ENCODE measurements around the gene ALCAM.

ALCAM gene

GRCh38 chr3:105354429-105354828 lies 12.3 kb upstream of the ALCAM start:
- no peak for DNase-seq
- intact Hi-C loops (cut with DNase I), result no loop called here

DNA sequence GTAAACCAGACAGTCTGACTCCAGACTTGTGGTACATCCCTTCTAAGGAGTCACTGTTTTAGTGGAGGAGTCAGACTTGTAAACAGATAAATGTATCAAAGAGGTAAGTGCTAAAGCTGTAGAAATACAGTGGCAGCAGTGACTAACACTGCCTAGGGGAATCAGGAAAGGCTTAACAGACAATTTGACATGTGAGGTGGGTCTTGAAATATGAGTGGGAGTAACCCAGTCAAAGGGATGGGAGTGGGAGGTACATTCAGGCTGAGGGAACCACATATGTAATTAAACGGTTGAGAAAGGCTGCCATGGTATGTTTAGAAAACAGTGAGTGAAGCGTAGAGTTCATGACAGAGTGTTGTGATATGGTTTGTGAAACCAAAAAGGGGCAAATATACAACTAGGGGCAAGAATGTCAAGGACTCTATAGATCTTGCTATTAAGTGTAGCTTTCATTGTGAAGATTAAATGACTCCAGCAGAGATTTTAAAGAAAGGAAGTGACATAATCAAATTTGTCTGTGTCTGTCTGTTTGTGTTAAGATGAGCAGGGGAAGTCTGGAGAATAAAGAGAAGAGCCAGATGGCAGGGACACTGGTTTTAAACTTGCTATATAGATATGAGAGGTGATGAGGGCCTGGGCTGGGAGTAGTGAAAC lies 11.2 kb upstream of the ALCAM start:
- peak in 6 of 42 donors; percentile 8 to 52 (median 12) for DNase-seq

DNA sequence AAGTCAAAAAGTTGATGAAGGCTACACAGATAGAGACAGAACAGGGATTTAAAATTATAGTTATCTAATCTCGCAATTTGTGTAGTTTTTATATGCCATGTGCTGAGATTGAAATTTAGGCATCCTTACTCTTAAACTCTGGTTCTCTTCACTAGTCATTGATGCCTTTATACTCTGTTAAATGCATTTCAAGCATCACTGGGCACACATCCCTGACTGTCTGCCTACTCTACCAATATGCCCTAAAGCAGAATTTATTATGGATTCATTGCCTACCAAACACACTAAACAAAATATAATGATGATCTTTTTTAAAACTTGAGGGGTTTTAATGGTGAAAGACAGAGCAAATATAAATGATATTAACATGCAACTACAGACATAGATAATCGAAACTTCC lies 10.3 kb upstream of the ALCAM start:
- intact Hi-C loops (cut with DNase I), result no loop called here
- DNase-seq, result no peak

More for the DNA sequence above, 11.2 kb upstream of the ALCAM start:
- intact Hi-C loops (cut with DNase I), result no loop called here

- DNase-seq, result peak in 23 of 42 donors; percentile 3 to 74 (median 35)
- intact Hi-C loops (cut with DNase I), result no loop called here
These were observed 9.7 kb upstream of the ALCAM start for GRCh38 chr3:105356988-105357387.

- intact Hi-C loops (cut with DNase I), result no loop called here
- DNase-seq, result no peak
These were observed 7.5 kb upstream of the ALCAM start for GRCh38 chr3:105359098-105359762.

- intact Hi-C loops (cut with DNase I), result no loop called here
- DNase-seq, result no peak
These were observed 6.7 kb upstream of the ALCAM start for GRCh38 chr3:105360003-105360402.

- DNase-seq, result no peak
These were observed 4.6 kb upstream of the ALCAM start for GRCh38 chr3:105362021-105362665.

GRCh38 chr3:105364128-105364527 lies 2.6 kb upstream of the ALCAM start:
- intact Hi-C loops (cut with DNase I), result no loop called here
- no peak for DNase-seq

More at GRCh38 chr3:105362021-105362665, 4.6 kb upstream of the ALCAM start:
- intact Hi-C loops (cut with DNase I), result no loop called here

- DNase-seq, result no peak
- intact Hi-C loops (cut with DNase I), result no loop called here
These were observed 1.7 kb upstream of the ALCAM start for GRCh38 chr3:105365081-105365390.

GRCh38 chr3:105365391-105366325 lies 1.1 kb upstream of the ALCAM start:
- peak in 39 of 42 donors; percentile 10 to 71 (median 38) for DNase-seq

GRCh38 chr3:105367063-105367405 lies 325 bp downstream of the ALCAM start:
- peak in 39 of 42 donors; percentile 15 to 72 (median 39) for DNase-seq
- intact Hi-C loops (cut with DNase I), result no loop called here

More at GRCh38 chr3:105365391-105366325, 1.1 kb upstream of the ALCAM start:
- intact Hi-C loops (cut with DNase I), result no loop called here

DNA sequence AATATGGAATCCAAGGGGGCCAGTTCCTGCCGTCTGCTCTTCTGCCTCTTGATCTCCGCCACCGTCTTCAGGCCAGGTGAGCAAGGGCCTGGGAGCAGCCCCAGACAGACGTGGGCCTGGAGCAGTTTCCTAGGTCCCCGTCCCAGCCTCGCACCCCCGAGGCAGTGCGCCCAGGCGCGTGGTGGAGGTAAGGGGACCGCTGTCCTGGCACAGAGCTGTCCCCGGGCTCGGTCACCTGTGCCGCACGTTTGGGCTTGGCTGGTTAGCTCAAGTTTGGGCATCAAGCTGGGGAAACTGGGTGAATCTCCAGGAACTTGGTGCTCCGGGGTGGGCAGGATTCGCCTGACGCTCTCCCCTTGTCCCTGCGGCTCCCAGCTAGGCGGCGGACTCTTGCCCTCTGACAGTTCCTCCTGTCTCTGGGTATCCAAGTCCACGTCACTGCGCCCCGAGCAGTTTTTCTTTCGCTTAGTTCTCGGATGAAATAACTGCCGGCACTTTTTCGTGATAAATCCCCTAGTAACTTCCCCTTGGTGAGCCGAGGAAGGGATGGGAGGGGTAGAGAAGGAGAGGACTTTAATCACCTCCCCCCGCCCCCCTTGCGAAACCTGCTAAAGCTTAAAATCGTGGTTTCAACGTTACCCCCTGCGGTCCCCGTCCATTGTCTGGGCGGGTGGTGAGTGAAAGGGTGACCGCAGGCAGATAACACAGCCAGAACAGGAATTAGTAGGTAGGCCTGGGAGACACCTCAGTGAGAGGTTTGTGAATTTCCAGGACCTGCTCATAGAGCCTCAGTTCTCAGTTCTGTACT lies 901 bp downstream of the ALCAM start:
- DNase-seq, result peak; percentile 68 to 92 (median 81)

GRCh38 chr3:105368566-105369499 lies 2.1 kb downstream of the ALCAM start:
- intact Hi-C loops (cut with DNase I), result loop anchor here (2.0 kb wide), 1 partner anchor 150 kb away; no protein-coding TSS in a partner anchor
- DNase-seq, result peak; percentile 49 to 91 (median 74)

More for the DNA sequence above, 901 bp downstream of the ALCAM start:
- intact Hi-C loops (cut with DNase I), result loop anchor here (2.0 kb wide), 1 partner anchor 151 kb away; no protein-coding TSS in a partner anchor

GRCh38 chr3:105369500-105370371 lies 3.0 kb downstream of the ALCAM start:
- intact Hi-C loops (cut with DNase I), result loop anchor here (2.0 kb wide), 1 partner anchor 149 kb away; no protein-coding TSS in a partner anchor
- DNase-seq, result peak; percentile 47 to 92 (median 79)

DNA sequence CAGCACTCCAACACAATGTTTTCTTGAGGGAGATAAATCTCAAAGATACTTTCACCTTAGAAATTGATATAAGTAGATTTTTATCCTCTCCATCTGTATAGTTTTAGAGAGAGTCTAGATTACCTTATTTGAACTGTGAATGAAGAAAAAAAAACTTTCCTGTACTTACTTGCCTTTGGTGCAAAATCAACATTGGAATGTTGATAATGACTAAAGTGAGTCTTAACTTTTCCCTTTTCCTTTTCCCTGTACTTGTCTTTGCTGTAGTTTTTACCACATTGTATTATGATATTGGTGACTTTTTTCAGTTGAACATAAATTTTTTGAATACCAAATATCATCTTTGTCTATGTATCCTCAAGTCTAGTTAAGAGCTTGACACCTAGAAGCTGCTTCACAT lies 6.7 kb downstream of the ALCAM start:
- DNase-seq, result no peak
- intact Hi-C loops (cut with DNase I), result no loop called here

All from head of caudate nucleus (tissue), 42 donors.